ENCODE data around the gene UROC1. TPM values are rescaled to one million over a fixed set of nuclear protein-coding genes. Genes with fewer than 3 reads are reported as not detected.

UROC1 gene
- total and polyA plus RNA-seq, 2 experiments from 2014 or later, result not detected

GRCh38 chr3:126515066-126515706 is 2.4 kb downstream of the UROC1 start:
- Mint-ChIP-seq H3K9me3 (no peaks in the 10 kb centered on the region), H3K27me3 (ENCODE audit: insufficient read depth, low read depth, poor library complexity) (peaks cover 6% of the 10 kb centered on the region), H3K4me3 (no peak overlapping the region), H3K27ac (no peak overlapping the region), H3K36me3 (ENCODE audit: low read depth) (no peaks in the 10 kb centered on the region), H3K4me1 (peaks cover 2% of the 10 kb centered on the region; the same call in 1 of the 3 replicates)
- no peaks in the 10 kb centered on the region for H4K20me1 ChIP-seq (replicated peaks; ENCODE audit: insufficient read depth)
- H3K79me2 ChIP-seq (replicated peaks; ENCODE audit: insufficient read depth), result no peaks in the 10 kb centered on the region
- no peaks in the 10 kb centered on the region for H3K4me1 ChIP-seq (ENCODE audit: insufficient read depth)
- H3K27ac ChIP-seq (ENCODE audit: low read depth), result no peak overlapping the region
- no peaks in the 10 kb centered on the region for H3K36me3 ChIP-seq (ENCODE audit: insufficient read depth)
- no peaks in the 10 kb centered on the region for H3K27me3 ChIP-seq (ENCODE audit: insufficient read depth)
- no peak for DNase-seq (ENCODE audit: low spot score)
- no peak for TF ChIP-seq ZNF114 (CRISPR knock-in tag; IDR thresholded peaks at IDR 0.05)
- TF ChIP-seq ZNF462 (CRISPR knock-in tag; IDR thresholded peaks at IDR 0.05), result no peak
- TF ChIP-seq STAT1 (IDR thresholded peaks at IDR 0.05; ENCODE audit: unreplicated experiment), result no peak
- no peak for TF ChIP-seq POLR2AphosphoS5 (IDR thresholded peaks at IDR 0.05; ENCODE audit: low read depth)
- TF ChIP-seq NANOG (IDR thresholded peaks at IDR 0.05; ENCODE audit: borderline replicate concordance), result no peak
- TF ChIP-seq JUNB (IDR thresholded peaks at IDR 0.05; ENCODE audit: unreplicated experiment), result no peak
- no peak for TF ChIP-seq CTCF (conservative IDR thresholded peaks at IDR 0.05; ENCODE audit: low read depth in 2 of 2)
- no peak for TF ChIP-seq ZNF331 (CRISPR knock-in tag; IDR thresholded peaks at IDR 0.05; ENCODE audit: low read depth)
- no peaks in the 10 kb centered on the region for H3F3A ChIP-seq (replicated peaks; ENCODE audit: low read depth)
- no peaks in the 10 kb centered on the region for H3K9me2 ChIP-seq (ENCODE audit: insufficient read depth)
- no peak overlapping the region for H2AFZ ChIP-seq
- no peak for ATAC-seq
- no peak overlapping the region for H3K4me2 ChIP-seq
- no peak overlapping the region for H3K4me3 ChIP-seq
